LNCAP (cell line): Measurements from ENCODE around the gene PTPRO.

Source experiments
- TF ChIP-seq, protein P1 (sequence below): fragments of 450-650 bp; IDR thresholded peaks from 2 replicates; pipeline ENCODE4 v1.5.1; 2017; ENCODE audit warnings: mild to moderate bottlenecking

Gene PTPRO

DNA sequence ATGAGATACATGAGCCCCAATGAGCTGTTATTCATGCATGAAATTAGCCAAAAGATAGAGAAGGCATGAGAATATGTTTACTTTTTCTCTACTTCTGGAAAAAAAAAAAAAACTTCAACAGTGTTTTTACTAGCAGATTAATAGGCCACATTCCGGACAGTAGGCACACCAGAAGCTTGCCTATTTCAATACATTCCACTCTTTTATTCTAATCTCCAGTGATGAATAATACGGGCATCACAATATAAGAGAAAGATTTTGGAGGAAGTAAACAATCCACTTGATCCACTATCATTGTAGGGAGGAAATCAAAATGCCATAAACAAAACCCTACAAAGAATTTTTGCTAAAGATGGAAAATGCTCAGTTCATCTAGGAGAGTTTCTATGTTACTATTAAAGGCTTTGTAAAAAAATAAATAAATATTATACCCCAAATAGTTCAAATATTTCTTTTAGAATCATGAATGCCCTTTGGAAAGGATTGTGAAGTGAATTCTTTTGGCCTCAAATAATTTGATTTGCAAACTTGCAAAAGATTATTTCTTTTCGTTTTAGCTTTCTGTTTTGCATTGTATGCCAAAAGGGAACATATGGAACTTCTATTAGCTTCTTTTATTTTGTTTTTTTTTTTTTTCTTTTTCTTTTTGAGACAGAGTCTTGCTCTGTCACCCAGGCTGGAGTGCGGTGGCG is 234.2 kb downstream of the PTPRO start:
- TF ChIP-seq, protein P1, sequence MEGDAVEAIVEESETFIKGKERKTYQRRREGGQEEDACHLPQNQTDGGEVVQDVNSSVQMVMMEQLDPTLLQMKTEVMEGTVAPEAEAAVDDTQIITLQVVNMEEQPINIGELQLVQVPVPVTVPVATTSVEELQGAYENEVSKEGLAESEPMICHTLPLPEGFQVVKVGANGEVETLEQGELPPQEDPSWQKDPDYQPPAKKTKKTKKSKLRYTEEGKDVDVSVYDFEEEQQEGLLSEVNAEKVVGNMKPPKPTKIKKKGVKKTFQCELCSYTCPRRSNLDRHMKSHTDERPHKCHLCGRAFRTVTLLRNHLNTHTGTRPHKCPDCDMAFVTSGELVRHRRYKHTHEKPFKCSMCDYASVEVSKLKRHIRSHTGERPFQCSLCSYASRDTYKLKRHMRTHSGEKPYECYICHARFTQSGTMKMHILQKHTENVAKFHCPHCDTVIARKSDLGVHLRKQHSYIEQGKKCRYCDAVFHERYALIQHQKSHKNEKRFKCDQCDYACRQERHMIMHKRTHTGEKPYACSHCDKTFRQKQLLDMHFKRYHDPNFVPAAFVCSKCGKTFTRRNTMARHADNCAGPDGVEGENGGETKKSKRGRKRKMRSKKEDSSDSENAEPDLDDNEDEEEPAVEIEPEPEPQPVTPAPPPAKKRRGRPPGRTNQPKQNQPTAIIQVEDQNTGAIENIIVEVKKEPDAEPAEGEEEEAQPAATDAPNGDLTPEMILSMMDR, result no peak

DNA sequence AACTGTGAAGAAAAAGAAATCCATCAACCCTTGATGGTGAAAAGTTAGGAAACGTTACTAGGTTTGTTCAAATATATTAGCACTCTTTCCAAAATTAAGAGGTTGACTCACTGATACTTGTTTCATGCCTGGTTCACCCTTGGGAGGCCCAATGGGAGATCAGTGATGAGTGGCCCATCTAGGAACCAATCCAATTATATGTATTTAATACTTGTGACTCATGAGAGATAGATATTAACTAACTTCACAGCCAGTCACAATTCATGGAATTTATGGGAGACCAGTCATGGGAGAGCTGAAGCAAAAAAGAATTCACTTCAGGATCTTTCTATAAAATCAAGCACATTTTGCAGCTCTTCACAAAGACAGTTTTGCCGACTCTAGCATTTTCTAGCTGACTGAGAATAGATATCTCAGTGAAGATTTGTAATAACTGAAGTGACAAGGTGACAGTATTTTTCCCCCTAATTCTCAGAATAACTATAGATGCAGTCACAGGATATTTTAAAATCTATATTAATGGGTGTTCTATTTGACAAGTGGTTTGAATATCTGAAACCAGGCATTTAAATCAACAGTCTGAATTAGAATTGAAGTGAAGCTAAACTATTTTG is 236.7 kb downstream of the PTPRO start:
- TF ChIP-seq, protein P1, result no peak

DNA sequence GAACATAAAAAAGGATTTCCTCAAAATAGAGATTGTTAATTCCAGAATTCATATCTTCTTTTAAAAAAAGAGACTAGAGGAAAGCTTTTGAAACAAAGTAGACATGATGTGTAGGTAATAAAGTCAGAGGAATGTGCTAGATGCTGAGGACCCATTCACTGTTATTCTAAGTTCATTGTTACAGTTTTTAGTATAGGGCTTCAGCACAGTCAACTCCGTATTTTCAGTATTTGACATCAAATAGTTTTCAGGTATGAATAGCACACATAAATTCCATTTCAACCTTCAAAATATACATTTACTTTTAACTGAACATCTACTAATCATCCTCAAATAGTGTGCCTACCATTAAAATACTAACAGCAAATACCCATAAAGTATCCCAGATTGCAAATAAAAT is 239.1 kb downstream of the PTPRO start:
- TF ChIP-seq, protein P1, result no peak

DNA sequence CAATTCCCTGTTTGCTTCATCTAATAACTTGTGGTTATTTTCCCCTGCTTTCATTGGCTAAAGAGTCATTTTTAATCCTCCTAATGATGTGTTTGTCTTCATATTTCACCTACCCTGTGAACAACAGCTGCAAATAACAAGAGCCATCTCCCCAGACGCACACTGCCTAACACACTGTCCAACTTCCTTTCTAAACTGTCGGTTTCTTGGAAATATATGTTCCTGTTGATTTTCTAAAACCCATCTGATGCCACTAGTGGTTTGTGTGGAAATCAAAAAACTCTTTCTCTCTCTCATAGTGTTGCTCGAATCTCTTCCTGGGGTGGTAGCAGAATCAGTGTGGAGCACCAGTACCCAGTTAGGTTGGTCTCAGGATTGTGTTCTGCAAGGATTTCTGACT is 240.0 kb downstream of the PTPRO start:
- TF ChIP-seq, protein P1, result no peak

DNA sequence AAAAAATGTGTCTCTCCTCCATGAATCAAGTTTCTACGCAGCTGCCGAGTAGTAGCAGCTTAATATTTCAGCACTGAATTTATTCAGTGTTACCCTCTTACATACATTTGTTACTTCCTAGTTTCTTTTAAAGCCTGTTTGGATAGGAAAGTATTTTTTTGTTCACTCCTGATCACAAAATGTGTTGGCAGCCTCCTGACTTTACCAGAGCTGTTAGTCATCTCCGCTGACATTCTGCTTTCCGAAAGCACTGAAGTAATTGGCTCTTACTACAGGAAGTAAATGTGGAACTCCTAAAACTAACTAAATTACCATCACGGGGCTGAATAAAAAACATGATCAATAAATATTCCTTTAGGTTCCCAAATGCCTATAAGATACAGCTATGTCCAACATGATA is 241.4 kb downstream of the PTPRO start:
- TF ChIP-seq, protein P1, result no peak

DNA sequence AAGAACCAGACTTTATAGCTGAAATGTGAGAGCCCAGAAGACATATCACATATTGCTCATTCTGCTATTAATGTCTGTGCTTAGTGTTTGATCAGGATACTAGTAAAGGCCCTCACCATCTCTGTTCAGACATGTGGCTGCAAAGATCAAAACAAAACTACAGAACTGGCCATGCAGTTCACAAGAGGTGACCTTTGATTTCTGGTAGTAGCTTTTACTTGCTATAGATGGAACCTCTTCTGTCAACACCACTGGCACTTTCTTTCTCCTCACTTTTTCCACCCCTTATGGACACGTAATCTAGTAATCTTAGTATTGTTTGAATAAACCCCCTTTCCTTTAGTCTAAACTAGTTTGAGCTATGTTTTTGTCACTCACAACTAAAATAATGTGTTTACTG is 252.0 kb downstream of the PTPRO start:
- TF ChIP-seq, protein P1, result no peak

DNA sequence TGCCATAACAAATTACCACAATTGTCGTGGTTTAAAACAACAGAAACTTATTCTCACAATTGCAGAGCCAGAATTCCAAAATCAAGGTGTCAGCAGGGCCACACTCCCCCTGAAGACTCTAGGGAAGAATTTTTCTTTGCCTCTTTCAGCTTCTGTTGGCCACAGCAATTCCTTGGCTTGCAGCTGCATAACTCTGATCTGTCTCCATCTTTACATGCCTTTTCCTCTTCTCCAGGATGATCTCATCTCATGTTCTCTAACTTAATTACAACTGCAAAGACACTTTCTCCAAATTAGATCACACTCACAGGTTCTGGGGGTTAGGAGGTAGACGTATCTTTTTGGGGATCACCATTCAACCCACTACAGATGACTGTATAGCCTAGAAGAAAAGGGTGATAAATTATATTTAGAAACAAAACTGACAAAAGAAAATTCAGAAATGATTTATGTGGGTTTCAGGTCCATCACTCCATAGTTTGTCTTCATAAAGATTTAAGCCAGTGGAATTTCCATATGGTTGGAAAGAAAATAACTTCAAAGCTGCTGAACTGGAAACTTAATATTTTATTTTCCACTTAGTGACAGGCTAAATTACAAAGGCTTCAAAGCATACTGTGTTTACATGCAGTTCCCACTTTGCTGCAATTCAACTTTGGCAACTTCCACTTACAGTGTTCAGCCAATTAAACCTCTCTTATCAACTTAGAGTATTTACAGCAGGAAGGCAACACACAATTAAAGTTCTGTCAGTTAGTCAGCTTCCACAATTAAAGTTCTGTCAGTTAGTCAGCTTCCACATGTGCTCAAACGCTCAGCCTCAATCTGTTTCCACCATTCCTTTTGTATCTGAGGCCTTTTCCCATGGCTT is 253.6 kb downstream of the PTPRO start:
- TF ChIP-seq, protein P1, result no peak
